Subcutaneous abdominal adipose tissue (tissue), 5 donors: ENCODE measurements around the gene TMEM51.

ENCODE experiments used
- H3K27ac ChIP-seq: one replicate; pipeline ENCODE4 v1.7.0; 2013; ENCODE audit warnings: low read depth, mild to moderate bottlenecking, inconsistent platforms, low read length, moderate library complexity
- H3K27me3 ChIP-seq, 5 donors: one replicate each; pipeline ENCODE4 v1.7.0; 2013; ENCODE audit warnings: low read length in 5 of 5, inconsistent platforms in 1 of 5; ENCODE audit not compliant: control insufficient read depth in 5 of 5, insufficient read depth in 4 of 5
- H3K36me3 ChIP-seq, 5 donors: one replicate each; pipeline ENCODE4 v1.7.0; 2013; ENCODE audit warnings: low read length in 5 of 5; ENCODE audit not compliant: control insufficient read depth in 5 of 5, insufficient read depth in 5 of 5
- H3K4me1 ChIP-seq, 5 donors: one replicate each; pipeline ENCODE4 v1.7.0; 2013; ENCODE audit warnings: low read length in 5 of 5, mild to moderate bottlenecking in 3 of 5, moderate library complexity in 1 of 5; ENCODE audit not compliant: control insufficient read depth in 5 of 5, insufficient read depth in 5 of 5
- H3K4me3 ChIP-seq, 5 donors: one replicate each; pipeline ENCODE4 v1.7.0; 2013; ENCODE audit warnings: low read length in 5 of 5, low read depth in 1 of 5
- H3K9ac ChIP-seq, 5 donors: one replicate each; pipeline ENCODE4 v1.7.0; 2013; ENCODE audit warnings: low read length in 5 of 5, mild to moderate bottlenecking in 4 of 5, moderate library complexity in 3 of 5
- H3K9me3 ChIP-seq, 5 donors: one replicate each; pipeline ENCODE4 v1.7.0; 2013; ENCODE audit warnings: low read length in 5 of 5; ENCODE audit not compliant: control insufficient read depth in 5 of 5
- donor health status: healthy.
- donor health status: healthy.
- donor health status: healthy.
- donor health status: healthy.
- donor health status: healthy.

Gene TMEM51

GRCh38 chr1:15114884-15115283 lies 38.7 kb upstream of the TMEM51 start:
- no peaks in the 10 kb centered on the region for H3K4me1 ChIP-seq
- H3K27ac ChIP-seq = no peak overlapping the region
- H3K4me3 ChIP-seq = no peak overlapping the region
- peaks cover 0 to 23% (median 12%) of the 10 kb centered on the region in 5 donors for H3K36me3 ChIP-seq
- no peaks in the 10 kb centered on the region for H3K27me3 ChIP-seq
- no peak overlapping the region for H3K9ac ChIP-seq
- no peaks in the 10 kb centered on the region for H3K9me3 ChIP-seq

- Histone ChIP-seq H3K27ac (no peak overlapping the region), H3K4me3 (no peak overlapping the region), H3K27me3 (no peaks in the 10 kb centered on the region), H3K36me3 (peaks cover 0 to 23% (median 12%) of the 10 kb centered on the region in 5 donors), H3K9me3 (no peaks in the 10 kb centered on the region), H3K9ac (no peak overlapping the region), H3K4me1 (no peaks in the 10 kb centered on the region)
Observed at GRCh38 chr1:15115542-15116330, 37.8 kb upstream of the TMEM51 start.

- H3K4me3 ChIP-seq = no peak overlapping the region
- H3K27me3 ChIP-seq = no peaks in the 10 kb centered on the region
- H3K4me1 ChIP-seq = no peaks in the 10 kb centered on the region
- H3K9ac ChIP-seq = no peak overlapping the region
- H3K9me3 ChIP-seq = no peaks in the 10 kb centered on the region
- H3K27ac ChIP-seq = no peak overlapping the region
- peaks cover 0 to 23% (median 12%) of the 10 kb centered on the region in 5 donors for H3K36me3 ChIP-seq
Observed at GRCh38 chr1:15116966-15117365, 36.6 kb upstream of the TMEM51 start.

GRCh38 chr1:15117671-15118325 lies 35.7 kb upstream of the TMEM51 start:
- H3K4me3 ChIP-seq = no peak overlapping the region
- no peaks in the 10 kb centered on the region for H3K4me1 ChIP-seq
- no peak overlapping the region for H3K9ac ChIP-seq
- no peaks in the 10 kb centered on the region for H3K9me3 ChIP-seq
- H3K27me3 ChIP-seq = no peaks in the 10 kb centered on the region
- peaks cover 0 to 23% (median 12%) of the 10 kb centered on the region in 5 donors for H3K36me3 ChIP-seq
- H3K27ac ChIP-seq = no peak overlapping the region

GRCh38 chr1:15118579-15118978 lies 35.0 kb upstream of the TMEM51 start:
- Histone ChIP-seq H3K4me3 (no peak overlapping the region), H3K27me3 (no peaks in the 10 kb centered on the region), H3K9ac (no peak overlapping the region), H3K4me1 (no peaks in the 10 kb centered on the region), H3K9me3 (no peaks in the 10 kb centered on the region), H3K27ac (no peak overlapping the region), H3K36me3 (peaks cover 0 to 23% (median 12%) of the 10 kb centered on the region in 5 donors)

GRCh38 chr1:15120251-15120945 lies 33.1 kb upstream of the TMEM51 start:
- Histone ChIP-seq H3K9me3 (no peaks in the 10 kb centered on the region), H3K9ac (no peak overlapping the region), H3K36me3 (peaks cover 0 to 12% (median 7%) of the 10 kb centered on the region in 5 donors), H3K4me1 (no peaks in the 10 kb centered on the region), H3K27me3 (peaks cover 0 to 5% (median 0%) of the 10 kb centered on the region in 5 donors), H3K27ac (no peak overlapping the region), H3K4me3 (no peak overlapping the region)

GRCh38 chr1:15122331-15122730 lies 31.2 kb upstream of the TMEM51 start:
- H3K27ac ChIP-seq = no peak overlapping the region
- no peak overlapping the region for H3K4me3 ChIP-seq
- H3K27me3 ChIP-seq = peaks cover 0 to 5% (median 0%) of the 10 kb centered on the region in 5 donors
- no peak overlapping the region for H3K9ac ChIP-seq
- no peaks in the 10 kb centered on the region for H3K4me1 ChIP-seq
- H3K36me3 ChIP-seq = no peaks in the 10 kb centered on the region
- no peaks in the 10 kb centered on the region for H3K9me3 ChIP-seq

- Histone ChIP-seq H3K4me1 (no peaks in the 10 kb centered on the region), H3K4me3 (no peak overlapping the region), H3K27me3 (peaks cover 0 to 5% (median 0%) of the 10 kb centered on the region in 5 donors), H3K36me3 (no peaks in the 10 kb centered on the region), H3K9me3 (no peaks in the 10 kb centered on the region), H3K27ac (no peak overlapping the region), H3K9ac (no peak overlapping the region)
Observed at GRCh38 chr1:15123270-15123669, 30.3 kb upstream of the TMEM51 start.

GRCh38 chr1:15123925-15124324 lies 29.6 kb upstream of the TMEM51 start:
- Histone ChIP-seq H3K9me3 (no peaks in the 10 kb centered on the region), H3K4me3 (no peak overlapping the region), H3K27ac (no peak overlapping the region), H3K27me3 (peaks cover 0 to 5% (median 0%) of the 10 kb centered on the region in 5 donors), H3K36me3 (no peaks in the 10 kb centered on the region), H3K4me1 (no peaks in the 10 kb centered on the region), H3K9ac (no peak overlapping the region)
